Measurements from ENCODE around the gene ESPNL.

ESPNL gene

DNA sequence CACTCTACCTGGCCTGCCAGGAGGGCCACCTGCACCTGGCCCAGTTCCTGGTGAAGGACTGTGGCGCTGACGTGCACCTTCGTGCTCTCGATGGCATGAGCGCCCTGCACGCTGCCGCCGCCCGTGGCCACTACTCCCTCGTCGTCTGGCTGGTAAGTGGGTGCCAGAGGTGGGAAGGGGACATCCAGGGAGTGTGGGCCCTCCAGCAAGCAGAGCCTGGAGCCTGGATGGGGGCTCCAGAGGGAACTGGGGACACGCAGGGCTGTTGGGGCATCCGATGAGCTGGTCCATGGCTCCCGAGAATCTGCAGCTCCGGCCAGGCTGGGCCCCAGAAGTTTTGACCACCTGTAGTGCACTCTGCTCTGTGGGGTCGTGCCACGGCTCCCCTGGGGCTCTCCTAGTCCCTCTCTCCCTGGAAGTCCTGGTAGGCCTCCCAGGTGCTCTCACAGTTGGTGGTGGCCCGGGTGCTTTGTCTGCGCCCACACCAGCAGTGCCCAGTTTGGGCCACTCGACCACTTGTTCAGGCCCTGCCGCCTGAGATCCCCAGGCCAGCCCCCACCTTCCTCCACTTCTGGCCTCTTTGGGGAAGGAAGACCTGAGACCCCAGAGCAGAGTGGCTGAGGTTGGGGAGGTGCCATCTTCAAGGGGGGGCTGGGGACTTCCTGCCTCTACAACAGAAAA, 4.7 kb downstream of the ESPNL start:
- no peak overlapping the region for H3K4me3 ChIP-seq
- peaks cover 0 to 18% (median 0%) of the 10 kb centered on the region in 11 experiments; a peak in 3 of 22 replicates for H4K20me1 ChIP-seq
- peaks cover 3 to 6% (median 5%) of the 10 kb centered on the region in 11 experiments; a peak in 21 of 22 replicates for H3K9me3 ChIP-seq (replicated peaks in 1 of 11)
- TF ChIP-seq Cebpa-rat (IDR thresholded peaks at IDR 0.05): no peak
- no peak overlapping the region for H3K27ac ChIP-seq
- H3K9ac ChIP-seq: peak overlapping the region in 2 of 11 experiments; percentile 19 to 23; a peak in 1 of 22 replicates
- no peaks in the 10 kb centered on the region for H3K36me3 ChIP-seq
- peaks cover 54 to 99% (median 87%) of the 10 kb centered on the region in 10 experiments for H3K4me1 ChIP-seq
- peaks cover 0 to 36% (median 0%) of the 10 kb centered on the region in 11 experiments; a peak in 5 of 22 replicates for H3K27me3 ChIP-seq
- peak overlapping the region in 9 of 11 experiments; percentile 27 to 96 (median 92); a peak in 17 of 22 replicates for H3K4me2 ChIP-seq

DNA sequence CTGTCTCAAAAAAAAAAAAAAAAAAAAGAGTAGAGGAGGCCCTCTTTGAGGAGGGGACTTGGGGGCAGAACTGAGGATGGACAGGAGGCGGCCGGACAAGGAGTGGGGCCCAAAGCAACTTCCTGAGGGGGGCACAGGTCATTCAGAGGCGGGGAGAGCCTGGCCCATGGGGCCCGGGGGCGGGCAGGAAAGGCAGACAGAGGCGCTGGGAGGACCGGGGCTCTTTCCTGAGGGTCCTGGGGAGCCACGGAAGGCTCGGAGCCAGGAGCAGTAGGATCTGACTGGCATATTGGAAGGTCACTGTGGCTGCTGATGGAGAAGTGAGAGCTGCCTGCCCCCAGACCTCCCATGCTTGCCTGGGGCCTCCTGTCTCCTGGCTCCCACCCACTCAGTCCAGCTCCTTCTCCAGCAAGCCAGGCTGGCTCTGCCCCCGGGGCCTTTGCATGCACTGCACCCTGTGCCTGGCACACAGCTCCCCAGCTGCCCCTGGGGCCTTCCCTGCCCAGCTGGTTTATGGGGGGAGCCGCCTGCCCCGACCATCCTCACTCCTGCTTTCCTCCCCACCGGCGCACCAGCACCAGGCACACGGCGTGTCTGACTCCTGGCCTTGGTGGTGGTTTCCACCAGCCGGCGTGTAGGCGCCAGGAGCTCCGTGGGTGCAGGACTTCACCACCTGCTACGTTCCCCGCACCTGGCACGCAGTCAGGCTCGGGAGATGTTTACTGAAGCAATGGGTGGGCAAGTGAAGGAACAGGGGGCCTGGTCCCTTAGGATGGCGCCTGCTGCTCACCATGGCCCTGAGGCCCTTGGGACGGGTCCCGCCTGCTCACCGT, 5.6 kb downstream of the ESPNL start:
- Histone ChIP-seq H3K4me3 (peak overlapping the region in 2 of 10 experiments; percentile 51 to 55; a peak in 2 of 20 replicates), H4K20me1 (peaks cover 0 to 18% (median 0%) of the 10 kb centered on the region in 11 experiments; a peak in 2 of 22 replicates), H3K9me3 (replicated peaks in 1 of 11) (peaks cover 12 to 14% (median 13%) of the 10 kb centered on the region in 11 experiments), H3K36me3 (0 out of 22 replicates have a peak, but pooled peaks cover 0 to 5% (median 0%) of the 10 kb centered on the region in 11 experiments), H3K27ac (peak overlapping the region in 2 of 11 experiments; percentile 55 to 74; a peak in 2 of 22 replicates), H3K4me2 (peak overlapping the region; percentile 85 to 96 (median 92)), H3K4me1 (peaks cover 46 to 90% (median 79%) of the 10 kb centered on the region in 10 experiments), H3K27me3 (peaks cover 0 to 36% (median 0%) of the 10 kb centered on the region in 11 experiments; a peak in 5 of 22 replicates), H3K9ac (peak overlapping the region in 7 of 11 experiments; percentile 25 to 74 (median 63); a peak in 8 of 22 replicates)
- no peak for TF ChIP-seq Cebpa-rat (IDR thresholded peaks at IDR 0.05)

DNA sequence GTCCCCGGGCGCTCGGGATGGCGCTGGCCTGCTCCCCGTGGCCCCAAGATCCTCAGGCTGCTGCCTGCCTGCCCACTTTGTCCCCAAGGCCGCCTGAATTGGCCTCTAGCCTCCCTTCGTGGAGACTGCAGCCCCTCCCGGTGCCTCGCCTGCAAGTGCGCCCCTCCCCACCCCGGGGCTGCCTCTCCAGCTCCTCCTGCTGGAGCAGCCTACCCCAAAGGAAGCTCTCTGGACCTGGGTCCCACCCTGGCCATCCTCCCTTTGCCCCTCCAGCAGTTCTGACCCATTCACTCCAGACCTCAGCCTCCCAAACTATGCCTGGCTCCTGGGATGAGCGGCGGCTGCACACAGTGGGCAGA, 6.2 kb downstream of the ESPNL start:
- Histone ChIP-seq H3K4me2 (peak overlapping the region; percentile 85 to 96 (median 92)), H4K20me1 (peaks cover 0 to 18% (median 0%) of the 10 kb centered on the region in 11 experiments; a peak in 1 of 22 replicates), H3K9ac (peak overlapping the region in 10 of 11 experiments; percentile 25 to 74 (median 63); a peak in 19 of 22 replicates), H3K36me3 (0 out of 22 replicates have a peak, but pooled peaks cover 0 to 5% (median 0%) of the 10 kb centered on the region in 11 experiments), H3K27me3 (peaks cover 0 to 36% (median 0%) of the 10 kb centered on the region in 11 experiments; a peak in 5 of 22 replicates), H3K4me3 (peak overlapping the region in 5 of 10 experiments; percentile 18 to 55 (median 26); a peak in 4 of 20 replicates), H3K27ac (peak overlapping the region in 9 of 11 experiments; percentile 32 to 74 (median 64); a peak in 14 of 22 replicates), H3K4me1 (peaks cover 41 to 85% (median 73%) of the 10 kb centered on the region in 10 experiments), H3K9me3 (replicated peaks in 1 of 11) (peaks cover 17 to 20% (median 19%) of the 10 kb centered on the region in 11 experiments)
- no peak for TF ChIP-seq Cebpa-rat (IDR thresholded peaks at IDR 0.05)

DNA sequence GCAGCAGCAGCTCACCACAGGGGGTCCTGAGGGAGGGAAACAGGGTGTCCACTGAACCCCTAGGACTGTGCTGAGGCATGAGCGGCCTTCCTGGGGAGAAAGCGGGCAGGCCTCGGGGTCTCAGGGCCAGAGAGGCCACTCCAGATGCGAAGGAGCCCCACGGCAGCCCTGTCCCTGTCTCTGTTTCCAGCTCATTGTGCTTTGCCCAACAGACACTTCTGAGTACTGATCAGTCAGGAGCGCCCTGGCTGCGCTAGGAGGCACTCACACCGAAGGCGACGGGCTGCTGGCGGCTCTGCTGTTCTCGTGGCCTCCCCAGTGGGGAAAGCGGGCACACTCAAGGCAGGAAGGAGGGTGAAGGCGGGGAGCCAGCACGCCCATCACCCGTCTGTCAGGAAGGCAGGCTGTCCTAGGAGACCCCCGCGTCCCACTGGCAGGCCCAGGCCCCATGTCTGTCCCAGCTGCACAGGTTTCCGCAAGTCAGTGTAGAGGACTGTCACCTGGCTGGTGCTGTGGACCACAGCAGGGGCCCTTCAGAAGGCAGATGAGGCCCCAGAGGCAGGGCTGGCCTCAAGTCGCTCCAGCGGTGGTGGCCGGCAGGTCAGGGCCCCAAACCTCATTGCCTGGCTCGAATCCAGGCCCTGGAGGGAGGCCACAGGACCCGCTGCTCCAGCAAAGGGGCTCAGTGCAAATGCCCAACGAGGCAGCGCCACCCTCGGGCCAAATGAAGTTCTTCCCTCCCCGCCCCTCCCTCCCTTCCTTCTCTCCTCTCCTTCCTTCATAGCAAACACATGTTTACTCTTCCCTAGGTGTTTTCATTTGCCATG, 6.8 kb downstream of the ESPNL start:
- Histone ChIP-seq H3K4me1 (peaks cover 41 to 79% (median 68%) of the 10 kb centered on the region in 10 experiments), H3K27ac (peak overlapping the region in 9 of 11 experiments; percentile 32 to 74 (median 64); a peak in 17 of 22 replicates), H3K27me3 (peaks cover 0 to 36% (median 0%) of the 10 kb centered on the region in 11 experiments; a peak in 5 of 22 replicates), H3K4me3 (peak overlapping the region in 9 of 10 experiments; percentile 18 to 55 (median 26); a peak in 11 of 20 replicates), H3K9ac (peak overlapping the region in 10 of 11 experiments; percentile 25 to 74 (median 63); a peak in 21 of 22 replicates), H3K9me3 (replicated peaks in 1 of 11) (peaks cover 23 to 26% (median 25%) of the 10 kb centered on the region in 11 experiments), H3K36me3 (0 out of 22 replicates have a peak, but pooled peaks cover 0 to 5% (median 0%) of the 10 kb centered on the region in 11 experiments), H3K4me2 (peak overlapping the region; percentile 85 to 96 (median 92)), H4K20me1 (peaks cover 0 to 13% (median 0%) of the 10 kb centered on the region in 11 experiments; a peak in 1 of 22 replicates)
- no peak for TF ChIP-seq Cebpa-rat (IDR thresholded peaks at IDR 0.05)

DNA sequence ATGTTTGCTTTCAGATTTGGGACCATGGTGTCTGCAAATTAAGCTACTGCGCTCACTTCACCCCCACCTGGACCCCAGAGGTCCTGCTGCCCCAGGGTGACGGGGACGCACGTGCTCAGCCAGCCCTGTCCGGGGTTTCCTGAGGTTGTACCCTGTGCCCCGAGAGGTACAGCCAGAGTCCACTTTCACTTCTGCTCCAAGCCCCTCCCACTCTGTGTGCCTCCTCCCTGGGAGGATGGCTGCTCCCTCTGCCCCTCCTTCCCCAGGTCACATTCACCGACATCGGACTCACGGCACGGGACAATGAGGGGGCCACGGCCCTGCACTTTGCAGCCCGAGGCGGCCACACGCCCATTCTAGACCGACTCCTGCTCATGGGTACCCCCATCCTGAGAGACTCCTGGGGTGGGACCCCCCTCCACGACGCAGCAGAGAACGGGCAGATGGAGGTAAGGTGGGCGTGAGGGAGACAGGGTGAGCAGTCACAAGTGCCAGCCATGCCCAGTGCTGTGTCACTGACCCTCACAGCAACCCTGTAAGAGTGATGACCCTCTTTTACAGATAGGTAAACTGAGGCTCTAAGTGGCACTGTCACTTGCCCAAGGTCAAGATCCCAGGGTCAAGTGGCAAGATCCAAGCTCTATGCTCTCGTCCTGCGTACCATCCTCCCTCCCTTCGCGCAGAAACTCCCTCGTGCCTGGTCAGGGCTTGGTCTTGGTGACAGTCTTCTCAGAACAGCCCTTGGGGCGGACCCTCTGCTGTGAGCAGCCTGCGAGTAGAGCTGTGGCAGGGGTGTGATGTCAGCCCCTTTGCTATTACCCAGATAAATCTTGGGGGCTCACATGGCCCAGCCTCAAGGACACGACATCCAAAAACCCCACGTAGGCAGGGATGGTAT, 7.6 kb downstream of the ESPNL start:
- H3K4me1 ChIP-seq: peaks cover 41 to 70% (median 60%) of the 10 kb centered on the region in 10 experiments
- peak overlapping the region in 7 of 11 experiments; percentile 21 to 74 (median 66); a peak in 9 of 22 replicates for H3K27ac ChIP-seq
- 0 out of 22 replicates have a peak, but pooled peaks cover 0 to 5% (median 0%) of the 10 kb centered on the region in 11 experiments for H3K36me3 ChIP-seq
- peaks cover 0 to 5% (median 0%) of the 10 kb centered on the region in 11 experiments; a peak in 1 of 22 replicates for H4K20me1 ChIP-seq
- no peak for TF ChIP-seq Cebpa-rat (IDR thresholded peaks at IDR 0.05)
- peak overlapping the region; percentile 85 to 96 (median 92) for H3K4me2 ChIP-seq
- H3K27me3 ChIP-seq: peaks cover 0 to 36% (median 0%) of the 10 kb centered on the region in 11 experiments; a peak in 5 of 22 replicates
- peaks cover 25 to 34% (median 31%) of the 10 kb centered on the region in 11 experiments for H3K9me3 ChIP-seq (replicated peaks in 1 of 11)
- peak overlapping the region in 7 of 11 experiments; percentile 56 to 74 (median 67); a peak in 12 of 22 replicates for H3K9ac ChIP-seq
- peak overlapping the region in 8 of 10 experiments; percentile 0 to 55 (median 26); a peak in 8 of 20 replicates for H3K4me3 ChIP-seq

DNA sequence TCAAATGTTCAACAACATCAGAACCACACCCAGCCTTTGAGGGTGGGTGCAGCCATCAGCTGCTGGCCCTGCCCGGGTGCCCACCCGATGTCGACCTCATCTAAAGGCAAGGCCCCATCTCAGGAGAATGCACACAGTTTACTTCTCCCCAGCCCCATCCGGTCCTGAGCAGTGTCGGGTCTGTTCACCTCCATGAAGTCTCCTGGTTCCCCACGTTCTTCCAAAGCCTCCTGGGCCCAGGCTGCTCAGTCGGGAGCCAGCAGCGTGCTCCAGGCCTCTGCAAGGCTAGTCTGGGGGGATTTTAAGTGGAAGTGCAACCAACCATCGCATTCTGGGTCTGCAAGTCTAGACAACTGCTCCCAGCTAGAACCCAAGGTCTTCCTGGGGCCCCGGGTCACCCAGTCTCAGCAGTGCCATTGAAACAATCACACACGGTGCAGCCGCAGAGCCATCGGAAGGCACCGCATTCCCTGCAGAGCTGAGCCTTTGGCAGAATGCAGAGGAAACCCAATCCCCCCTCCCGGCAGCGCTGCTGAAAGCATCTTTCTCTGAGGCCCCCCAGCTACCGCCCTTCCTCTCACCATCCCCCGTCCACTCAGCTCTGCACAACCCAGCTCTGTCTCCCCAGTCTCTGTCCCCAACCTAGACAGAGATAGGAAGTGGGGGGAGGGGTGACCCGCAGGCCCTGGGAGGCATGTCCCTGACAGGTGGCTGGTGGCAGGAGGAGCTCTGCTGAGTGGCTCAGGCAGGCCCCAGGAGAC, 8.5 kb downstream of the ESPNL start:
- peaks cover 0 to 36% (median 0%) of the 10 kb centered on the region in 11 experiments; a peak in 5 of 22 replicates for H3K27me3 ChIP-seq
- peak overlapping the region; percentile 85 to 96 (median 92) for H3K4me2 ChIP-seq
- H3K4me3 ChIP-seq: peak overlapping the region in 5 of 10 experiments; percentile 0 to 51 (median 11); a peak in 4 of 20 replicates
- peaks cover 0 to 5% (median 0%) of the 10 kb centered on the region in 11 experiments; a peak in 1 of 22 replicates for H4K20me1 ChIP-seq
- peak overlapping the region in 4 of 11 experiments; percentile 11 to 74 (median 29); a peak in 4 of 22 replicates for H3K27ac ChIP-seq
- H3K9me3 ChIP-seq (replicated peaks in 1 of 11): peaks cover 25 to 41% (median 36%) of the 10 kb centered on the region in 11 experiments
- peak overlapping the region in 5 of 11 experiments; percentile 9 to 48 (median 36); a peak in 6 of 22 replicates for H3K9ac ChIP-seq
- H3K4me1 ChIP-seq: peaks cover 41 to 67% (median 56%) of the 10 kb centered on the region in 10 experiments
- 0 out of 22 replicates have a peak, but pooled peaks cover 0 to 5% (median 0%) of the 10 kb centered on the region in 11 experiments for H3K36me3 ChIP-seq
- no peak for TF ChIP-seq Cebpa-rat (IDR thresholded peaks at IDR 0.05)
